Measurements from ENCODE around the gene SEC61B.

SEC61B gene

DNA sequence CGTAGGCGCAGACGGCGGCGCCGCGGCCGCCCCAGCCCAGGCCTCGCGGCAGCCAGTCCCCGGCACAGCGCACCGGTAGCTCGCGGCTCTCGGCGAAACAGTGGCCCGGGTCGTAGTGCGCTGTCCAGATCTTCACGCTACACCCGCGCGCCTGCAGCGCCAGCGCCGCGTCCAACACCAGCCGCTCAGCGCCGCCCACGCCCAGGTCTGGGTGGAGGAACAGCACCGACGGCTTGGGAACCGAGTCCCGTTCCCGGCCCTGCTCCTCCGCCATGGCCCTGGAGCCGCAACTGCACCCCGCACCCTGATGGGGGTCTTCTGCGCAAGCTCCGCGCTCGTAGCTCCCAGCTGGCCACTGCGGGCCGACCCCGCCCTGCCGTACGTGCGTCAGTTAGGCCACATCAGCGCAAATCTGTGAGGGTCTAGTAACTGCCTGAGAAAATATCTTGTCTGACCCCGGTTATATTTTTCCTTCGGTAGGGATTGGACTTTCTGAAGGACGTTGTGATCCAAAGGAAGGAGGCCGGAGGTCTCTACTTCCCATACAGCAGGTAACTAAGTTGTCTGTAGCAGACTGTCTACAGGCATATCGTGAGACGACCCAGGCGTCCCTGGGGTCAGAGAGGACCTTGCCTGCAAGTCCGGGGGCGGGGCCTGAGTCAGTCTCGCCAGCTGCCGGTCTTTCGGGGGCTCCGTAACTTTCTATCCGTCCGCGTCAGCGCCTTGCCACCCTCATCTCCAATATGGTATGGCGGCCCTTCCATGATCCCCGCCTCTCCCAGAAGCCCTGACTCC, at the start of gene SEC61B, which contains the start of gene ALG2:
Gene SEC61B, plus strand, starts transcription at position 662 of the 795 bp plus-strand sequence. Its CDS starts 82 bp downstream, at position 744.
Gene ALG2, minus strand, starts transcription at position 322 of the 795 bp plus-strand sequence. Its CDS starts 48 bp downstream, at position 274.
- peak; percentile 93 for DNase-seq

DNA sequence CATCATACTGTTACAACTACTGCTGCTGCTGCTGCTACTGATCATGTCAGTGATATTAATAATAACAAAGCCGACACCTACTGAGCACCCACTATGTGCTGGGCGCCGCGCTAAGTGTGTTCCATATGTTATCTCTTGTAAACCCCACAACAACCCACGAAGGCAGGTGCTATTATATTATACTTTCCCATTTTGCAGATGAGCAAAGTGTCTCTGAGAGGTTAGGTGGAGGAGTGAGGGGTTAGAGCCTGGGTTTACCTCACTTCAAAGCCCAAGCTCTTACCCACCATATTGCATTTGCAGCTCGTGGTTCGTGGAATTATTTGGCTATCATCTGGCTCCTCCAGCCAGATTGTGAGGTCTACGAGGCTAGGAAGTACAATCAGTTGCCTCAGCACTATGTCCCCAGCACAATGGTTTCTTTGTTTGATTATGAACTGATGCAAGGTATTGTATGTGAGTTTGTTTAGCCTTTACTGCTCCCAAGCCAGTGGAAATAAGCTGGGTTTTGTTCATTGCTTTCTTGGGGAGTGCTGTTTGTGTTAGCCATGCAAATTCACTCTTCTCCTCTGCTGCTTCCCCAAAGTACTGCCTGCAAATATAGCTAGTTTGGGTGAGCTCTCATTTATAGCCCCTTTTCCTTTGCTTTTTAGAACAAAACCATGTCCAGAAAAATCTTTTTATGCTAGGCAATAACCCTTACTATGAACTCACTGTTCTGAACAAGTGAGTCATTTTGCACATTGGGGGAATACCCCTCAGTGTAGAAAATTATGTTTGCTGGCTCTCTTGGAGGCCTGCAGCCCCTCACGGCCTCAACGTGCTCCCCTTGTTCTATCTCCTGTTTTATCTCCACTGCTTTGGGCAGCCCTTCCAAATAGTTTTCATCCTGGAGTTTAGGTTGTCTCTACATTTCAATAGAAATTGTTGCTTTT, 48.2 kb upstream of the SEC61B start:
- peak; percentile 43 for DNase-seq

DNA sequence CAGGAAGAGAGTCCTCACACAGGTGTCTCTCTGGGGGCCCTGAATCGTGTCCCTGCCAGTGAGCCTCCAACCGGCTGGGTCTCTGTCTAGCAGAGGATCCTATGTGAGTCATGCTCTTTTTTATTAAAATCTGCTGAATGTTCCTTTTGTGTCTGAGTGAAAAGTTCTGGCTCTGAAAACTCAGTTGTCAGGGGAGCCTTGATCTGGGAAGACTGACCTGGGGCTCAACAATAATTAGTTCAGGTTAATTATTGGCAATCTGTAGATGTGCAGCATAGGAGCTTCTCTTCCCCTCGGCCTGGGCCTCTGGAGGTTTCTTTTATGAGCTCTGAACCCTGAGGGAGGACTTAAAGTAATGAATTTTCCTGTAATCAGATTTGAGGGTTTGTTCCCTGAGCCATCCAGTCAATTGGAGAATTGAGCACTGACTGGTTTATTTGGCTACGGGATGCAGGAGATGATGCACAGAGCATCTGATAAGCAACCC, 45.5 kb upstream of the SEC61B start:
- DNase-seq = no peak

DNA sequence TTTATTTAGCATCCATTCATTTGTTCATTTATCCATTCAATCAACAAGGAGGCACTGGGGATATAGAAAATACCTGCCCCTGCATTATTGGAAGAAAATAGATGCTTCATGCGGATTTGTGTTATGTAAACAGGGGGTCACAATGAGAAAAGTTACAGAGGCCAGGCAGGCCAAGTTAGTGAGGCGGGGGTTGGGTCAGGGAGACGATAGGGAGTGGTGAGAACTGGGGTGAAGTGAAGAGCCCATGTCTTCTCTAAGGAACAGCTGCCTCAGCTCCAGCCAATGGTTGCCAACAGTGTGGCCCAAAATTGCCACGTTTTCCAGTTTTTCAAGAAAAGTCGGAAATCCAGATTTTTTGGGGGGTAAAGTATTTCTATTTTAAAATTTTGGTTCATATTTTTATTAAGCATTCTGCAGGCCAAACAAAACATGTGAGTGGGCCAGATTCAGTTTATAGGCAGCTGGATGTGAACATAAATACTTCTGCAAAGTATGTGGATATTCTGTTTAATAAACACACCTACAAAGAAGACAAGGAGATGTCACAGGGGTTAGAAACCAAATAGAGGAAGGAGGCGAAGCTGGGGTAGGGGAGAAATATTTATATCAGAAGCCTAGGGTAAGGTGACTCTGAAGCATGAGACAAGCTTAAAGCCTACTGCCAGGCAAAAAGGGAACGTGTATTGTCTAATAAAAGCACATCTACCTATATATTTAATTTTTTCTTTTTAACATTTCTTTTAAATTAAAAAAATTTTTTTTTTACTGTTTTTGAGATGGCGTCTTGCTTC, 44.3 kb upstream of the SEC61B start:
- DNase-seq = no peak

DNA sequence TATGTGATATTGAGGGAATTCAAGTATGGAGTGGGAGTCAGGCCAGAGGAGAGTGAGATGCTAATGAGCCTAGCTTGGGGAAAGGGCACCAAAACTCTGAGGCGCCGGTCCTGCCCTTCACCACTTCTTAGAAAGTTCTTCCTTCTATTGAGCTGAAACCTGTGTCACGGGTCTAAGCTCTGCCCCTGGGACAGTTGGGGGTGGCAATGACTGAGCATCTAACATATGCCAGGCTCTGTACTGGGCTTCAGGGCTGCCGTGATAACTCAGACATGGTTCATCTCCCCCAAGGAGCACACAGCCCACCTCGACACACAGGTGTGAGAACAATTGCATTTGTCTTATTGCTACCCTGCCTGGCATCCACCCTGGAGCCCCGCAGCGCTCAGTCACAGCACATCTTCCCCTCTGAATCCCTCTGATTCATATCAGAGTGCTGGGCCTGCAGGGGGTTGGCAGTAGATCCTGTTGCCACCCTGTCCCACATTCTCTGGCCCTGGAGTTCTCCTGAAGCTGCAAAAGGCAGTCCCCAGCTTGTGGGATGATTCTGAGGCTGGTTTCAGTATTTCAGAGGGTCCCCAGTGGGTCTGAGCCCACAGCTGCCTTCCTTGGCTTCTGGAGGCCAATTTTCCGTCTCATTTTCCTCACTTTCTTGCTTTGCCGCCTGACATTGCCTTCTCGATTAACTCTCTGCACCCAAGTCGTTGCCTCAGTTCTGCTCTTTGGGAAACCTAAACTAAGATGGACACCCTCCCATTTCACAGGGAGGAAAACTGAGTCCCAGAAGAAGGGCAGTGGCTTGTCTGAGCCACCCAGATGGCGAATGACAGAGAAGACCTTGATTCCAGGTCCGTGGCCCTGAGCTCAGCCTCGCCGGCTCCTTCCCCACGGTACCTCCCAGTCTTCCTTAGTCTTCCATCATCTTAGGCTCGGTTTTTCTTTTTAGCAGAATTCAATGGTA, 42.9 kb upstream of the SEC61B start:
- DNase-seq = no peak

DNA sequence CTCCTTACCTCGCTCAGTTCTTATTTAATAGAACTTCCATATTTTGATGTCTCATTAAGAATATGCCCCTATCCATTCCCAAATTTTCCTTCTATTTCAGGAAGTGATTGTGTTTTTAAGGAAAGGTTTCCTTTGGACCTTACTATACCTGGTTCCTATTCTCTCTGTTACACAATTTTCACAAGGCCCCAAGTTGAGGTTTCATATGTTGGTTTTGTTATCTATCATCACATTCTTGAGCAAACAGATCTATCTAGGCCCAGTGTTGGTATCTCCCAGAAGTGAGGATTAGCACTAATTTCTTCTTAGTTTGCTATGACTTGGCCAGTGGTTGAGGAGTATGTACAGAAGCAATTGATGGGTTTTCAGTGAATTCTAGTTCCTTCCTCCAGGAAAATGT, 41.9 kb upstream of the SEC61B start:
- peak; percentile 86 for DNase-seq

DNA sequence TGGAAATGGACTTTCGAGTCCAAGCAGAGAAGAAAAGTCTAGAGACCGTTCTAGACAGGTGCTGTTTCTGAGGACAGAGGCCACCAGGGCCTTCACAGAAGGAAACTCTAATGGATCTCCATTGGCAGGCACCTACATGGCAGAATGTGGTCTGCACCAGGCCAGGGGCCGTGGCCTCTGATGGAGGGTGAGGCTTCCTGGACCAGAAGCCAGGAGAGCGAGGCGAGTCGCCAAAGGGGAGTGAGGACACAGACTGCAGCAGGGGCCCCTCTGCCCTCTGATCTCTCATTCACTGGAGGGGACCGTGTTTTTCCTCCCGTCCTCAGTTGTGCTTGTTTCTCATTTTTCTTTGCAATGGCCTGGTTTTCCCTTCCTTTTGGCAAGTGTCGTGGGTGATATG, 41.4 kb upstream of the SEC61B start:
- no peak for DNase-seq

DNA sequence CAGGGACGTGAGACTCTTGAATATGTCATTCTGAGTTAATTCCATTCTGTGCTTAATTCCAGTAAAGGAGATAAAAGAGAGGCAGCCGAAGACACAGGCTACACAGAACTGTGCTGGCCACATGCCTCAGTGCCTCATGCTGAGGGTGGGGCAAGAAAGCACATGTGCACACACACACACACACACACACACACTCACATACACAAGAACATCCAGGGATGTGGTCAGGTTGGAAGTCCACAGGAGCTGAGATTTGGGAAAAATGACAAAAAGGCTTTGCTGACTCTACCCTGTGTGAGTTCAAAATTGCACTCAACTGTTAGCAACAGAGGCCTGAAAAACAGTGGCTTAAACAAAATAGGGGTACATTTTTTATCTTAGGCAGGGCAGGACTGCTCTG, 40.9 kb upstream of the SEC61B start:
- no peak for DNase-seq

DNA sequence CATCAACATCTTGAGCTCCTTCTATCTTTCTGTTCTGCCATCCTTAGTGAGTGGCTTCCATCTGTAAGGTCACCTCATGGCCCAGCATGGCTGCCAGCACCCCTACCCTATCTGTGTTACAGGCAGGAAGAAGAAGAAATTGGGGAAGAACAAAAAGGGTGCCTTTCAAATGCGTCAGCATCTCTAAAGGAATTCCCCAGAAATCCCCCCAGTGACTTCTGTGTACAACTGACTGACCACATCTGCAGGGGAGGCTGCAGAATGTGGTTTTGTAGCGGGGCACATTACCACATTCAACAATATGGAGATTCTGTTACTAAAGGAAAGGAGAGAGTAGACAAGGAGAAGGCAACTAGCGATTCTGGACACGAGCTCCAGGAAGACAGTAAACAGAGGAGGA, 40.5 kb upstream of the SEC61B start:
- peak; percentile 73 for DNase-seq

DNA sequence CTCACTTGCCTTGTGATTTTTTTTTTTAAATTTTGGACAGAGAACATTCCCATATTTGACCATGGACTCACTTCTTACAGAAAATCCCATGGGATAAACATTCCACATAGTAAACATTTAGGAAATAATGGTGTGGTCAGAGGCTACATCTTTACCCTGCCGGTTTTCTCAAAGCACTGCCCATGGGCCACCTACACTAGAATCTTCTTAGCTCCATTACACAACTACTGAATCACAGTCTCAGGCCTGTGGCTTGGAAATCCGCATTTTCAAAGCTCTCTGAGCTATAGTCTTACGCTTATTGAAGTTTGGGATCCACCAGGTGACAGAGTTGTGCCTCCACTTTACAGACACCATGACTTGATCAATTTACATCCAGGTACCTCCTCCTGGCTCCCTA, 39.7 kb upstream of the SEC61B start:
- DNase-seq = no peak

DNA sequence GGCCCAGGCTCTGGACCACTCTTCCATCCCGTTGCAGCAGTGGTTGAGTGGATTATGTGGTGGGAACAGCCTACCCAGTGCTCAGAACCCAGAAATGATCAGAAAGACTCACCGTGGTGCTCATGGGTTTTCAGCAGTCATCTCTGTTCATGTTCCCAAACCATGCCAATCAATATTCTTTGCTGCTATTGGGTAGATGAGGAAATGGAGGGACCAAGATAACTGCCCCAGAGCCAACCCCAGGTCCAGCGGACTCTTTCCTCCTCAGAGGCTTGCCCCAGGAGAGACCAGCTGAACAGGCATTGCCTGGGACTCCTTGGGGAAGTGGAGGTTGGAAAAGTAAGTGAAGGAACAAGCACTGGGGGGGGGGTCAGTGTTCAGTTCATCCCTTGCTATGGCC, 38.5 kb upstream of the SEC61B start:
- no peak for DNase-seq

DNA sequence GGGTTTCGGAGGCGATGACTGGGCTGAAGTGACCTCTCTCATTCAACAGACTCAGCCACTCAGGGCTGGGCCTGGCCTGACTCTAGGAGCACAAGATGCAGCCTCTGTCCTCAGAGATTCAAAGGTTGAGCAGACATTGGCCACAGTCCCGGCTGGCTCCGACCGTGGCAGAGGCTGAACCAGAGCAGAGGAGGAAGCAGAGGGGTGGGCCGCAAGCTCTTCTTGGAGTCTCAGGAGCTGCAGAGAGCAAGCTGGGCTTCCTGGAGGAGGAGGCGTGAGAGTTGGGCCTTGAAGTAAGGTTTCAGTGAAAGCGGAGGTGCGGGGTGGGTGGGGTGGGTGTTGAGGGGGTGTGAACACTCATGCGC, 38.0 kb upstream of the SEC61B start:
- DNase-seq = no peak

DNA sequence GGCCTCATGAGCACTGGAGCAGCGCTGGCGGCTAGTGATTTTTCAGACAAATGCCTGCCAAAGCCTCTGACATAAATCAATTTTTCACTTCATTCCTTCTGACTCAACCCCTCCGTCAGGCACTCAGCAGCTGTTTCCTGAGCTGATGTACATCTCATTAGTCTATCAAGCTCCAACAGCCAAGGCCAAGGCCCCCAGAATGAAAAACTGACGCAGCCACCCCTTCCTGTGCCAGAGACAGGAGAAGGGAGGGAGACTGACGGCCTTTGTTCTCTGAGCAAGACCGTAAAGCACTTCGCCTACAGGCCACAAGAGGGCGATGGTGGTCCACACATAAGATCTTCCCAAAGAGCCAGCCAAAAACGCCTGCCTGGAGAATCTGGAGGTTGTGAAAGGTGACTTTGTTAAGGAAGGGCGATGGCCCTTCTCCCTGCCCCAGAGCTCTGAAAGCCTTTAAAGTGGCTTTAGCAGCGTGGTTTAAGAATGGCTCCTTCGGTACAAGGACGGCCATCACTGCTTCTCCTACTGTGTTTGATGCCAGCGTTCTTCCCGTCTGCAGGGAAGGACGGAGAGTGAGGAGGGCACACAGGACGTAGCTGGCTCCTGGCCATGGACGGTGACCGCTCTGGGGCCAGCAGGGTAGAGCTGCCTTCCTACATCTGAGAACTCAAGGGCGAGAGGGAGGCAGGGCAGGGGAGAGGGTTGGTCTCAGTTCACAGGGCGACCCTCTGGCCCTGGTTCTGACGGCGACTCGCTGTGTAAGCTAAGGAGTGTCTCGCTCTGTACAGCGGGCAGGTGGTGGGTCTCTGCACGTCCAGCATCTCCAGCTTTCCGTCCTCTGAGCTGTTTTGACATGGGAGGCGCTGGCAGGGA, 37.4 kb upstream of the SEC61B start:
- peak; percentile 90 for DNase-seq

DNA sequence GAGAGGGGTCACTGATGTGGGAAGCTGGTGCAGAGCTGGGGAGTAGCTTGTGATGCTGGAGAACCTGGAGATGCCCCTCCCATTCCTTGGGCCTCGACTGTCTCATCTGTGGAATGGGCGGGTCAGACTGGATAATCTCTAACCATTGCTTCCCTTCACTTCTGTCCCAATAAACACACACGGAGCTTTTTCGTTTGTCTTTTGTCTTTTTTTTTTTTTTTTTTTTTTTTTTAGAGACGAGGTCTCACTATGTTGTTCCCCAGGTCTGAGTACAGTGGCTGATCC, 36.8 kb upstream of the SEC61B start:
- no peak for DNase-seq

DNA sequence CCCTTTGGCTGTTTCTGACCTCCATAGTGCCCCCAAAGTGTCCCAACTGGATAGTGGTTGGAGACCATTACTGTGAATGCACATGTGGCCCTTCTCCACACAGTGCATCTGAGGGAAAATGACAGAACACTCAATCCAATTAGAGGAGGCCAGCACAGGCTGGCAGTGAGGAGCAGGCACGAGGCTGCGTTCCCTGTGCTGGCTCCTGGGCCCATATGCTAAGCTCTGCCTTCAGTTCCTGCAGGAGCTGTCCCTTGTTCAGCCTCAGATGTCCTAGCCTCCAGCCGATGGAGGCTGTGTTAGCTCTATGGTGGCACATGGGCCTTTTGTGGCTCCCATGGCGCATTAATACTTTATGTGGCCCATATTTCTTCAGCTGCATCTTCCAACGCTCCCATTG, 36.1 kb upstream of the SEC61B start:
- no peak for DNase-seq

DNA sequence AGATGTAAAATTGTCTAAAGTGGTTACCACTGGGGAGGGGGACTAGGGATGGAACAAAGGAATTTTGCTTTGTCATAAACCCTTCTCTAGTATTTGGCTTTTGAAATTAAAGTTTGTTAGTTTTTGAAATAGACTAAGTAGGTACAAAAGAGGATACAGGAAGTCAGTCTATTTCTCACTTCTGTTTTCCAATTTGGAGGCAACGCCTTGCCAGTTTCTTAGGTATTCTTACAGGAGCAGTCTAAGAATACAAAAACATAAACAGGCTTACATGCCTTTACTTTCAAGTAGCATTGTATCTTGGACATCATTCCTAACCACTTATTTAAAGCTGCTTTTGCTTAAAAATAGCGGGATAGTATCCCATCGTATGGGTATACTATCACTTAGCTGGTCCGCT, 34.8 kb upstream of the SEC61B start:
- DNase-seq = no peak

DNA sequence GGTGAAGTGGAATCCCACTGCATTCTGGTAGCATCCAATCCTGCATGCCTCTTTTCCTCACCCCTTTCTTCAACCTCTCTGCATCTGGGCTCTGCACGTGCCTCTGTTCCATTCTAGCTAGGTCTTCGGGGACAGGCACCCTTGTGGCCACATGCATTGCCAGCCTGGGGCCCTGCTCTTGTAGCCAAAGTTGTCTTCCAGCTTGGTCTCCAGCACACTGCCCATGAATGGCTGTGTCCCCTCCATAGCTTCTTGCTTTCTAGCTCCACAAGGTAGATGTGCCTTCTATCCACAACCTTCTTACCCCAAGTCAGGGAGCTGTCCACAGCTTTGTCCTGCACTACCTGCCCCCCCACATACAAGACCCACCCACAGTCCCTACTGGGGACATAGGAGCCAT, 32.9 kb upstream of the SEC61B start:
- no peak for DNase-seq

DNA sequence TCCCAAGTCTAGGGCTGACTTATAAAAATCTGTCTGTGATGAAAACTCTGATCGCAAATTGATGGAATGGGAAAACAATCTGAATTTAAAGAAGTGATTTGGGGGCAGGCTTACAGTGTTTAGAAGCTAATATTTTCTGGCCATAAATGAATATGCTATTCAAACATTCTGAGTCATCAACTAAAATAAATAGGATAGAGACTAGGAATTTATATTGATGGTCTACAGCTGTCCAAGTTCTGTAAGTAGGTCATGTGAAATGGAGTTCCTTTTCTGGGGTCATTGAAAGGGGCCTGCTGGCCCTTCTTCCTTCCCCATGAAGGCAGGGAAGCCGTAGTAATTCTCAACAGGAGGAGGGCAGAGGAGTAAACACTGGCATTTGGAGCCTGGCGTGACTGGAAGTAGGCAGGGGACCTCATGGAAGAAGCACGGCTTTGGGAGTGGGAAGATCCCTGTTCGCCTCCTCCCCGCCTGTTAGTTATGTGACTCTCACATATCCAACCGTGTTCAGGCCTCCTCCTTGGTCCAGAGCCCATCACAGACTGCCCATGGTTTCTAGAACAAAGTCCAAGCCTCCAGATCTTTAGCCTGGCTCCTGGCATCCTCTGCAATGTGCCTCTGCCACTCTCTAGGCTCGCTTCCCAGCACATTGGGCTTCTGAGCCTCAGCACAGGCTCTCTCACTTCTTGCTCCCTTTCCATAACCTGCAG, 32.0 kb upstream of the SEC61B start:
- no peak for DNase-seq

DNA sequence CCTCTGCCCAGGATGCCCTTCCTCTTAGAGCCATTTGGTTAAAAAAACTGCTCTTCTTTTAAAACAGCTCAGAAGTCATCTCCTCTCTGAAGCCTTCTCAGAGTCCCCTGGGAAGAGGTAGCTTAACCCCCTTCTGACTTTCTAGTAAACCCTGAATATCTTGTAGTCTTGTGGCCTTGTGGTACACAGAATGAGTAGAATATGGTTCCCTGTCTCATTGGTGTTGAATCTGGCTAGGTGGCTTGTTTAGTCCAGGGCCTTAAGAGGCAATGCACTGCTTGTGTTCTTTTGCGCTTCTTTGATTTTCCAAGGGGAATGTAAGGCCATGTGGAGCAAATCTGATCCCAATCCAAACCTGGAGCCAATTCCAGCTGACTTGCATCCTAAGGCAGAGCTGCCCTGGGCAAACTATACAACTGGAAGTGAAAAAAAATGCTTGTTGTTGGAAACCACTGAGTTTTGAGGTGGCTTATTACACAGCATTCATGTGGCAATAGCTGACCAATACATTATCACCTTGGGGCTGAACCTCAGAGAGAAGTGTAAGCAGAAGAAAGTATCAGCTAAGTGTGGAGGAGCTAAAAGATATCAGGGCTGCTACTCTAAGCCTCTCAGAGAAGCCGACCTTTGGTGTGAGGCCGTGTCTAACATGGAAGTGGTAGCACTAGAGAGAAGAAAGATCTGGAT, 31.3 kb upstream of the SEC61B start:
- DNase-seq = no peak
